GM21381 (cell line): ENCODE measurements around the gene TFAP2B.

Experiments used
- ATAC-seq: cut with Tn5 transposase; IDR thresholded peaks from one replicate; pipeline ENCODE4 v1.9.1; 2021; ENCODE audit warnings: mild to moderate bottlenecking, moderate library complexity; ENCODE audit not compliant: unreplicated experiment

The TFAP2B gene

DNA sequence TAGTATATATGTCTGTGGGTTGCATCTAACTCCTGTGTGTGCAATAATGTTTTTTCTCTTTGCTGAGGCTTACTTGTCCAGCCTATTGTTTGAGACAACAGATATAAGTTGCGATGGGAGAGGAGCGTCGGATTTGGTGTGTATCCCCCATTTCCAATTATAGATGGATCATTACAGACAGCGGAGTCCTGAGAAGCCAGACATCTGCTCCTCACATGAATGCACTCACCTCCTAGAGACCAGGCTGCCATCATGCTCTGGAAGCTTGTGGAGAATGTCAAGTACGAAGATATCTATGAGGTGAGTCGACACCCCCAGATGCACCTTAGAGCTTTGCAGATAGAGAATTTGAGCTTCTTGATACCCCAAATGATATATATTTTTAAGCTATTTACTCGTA is at the start of gene TFAP2B:
TSS of gene TFAP2B (plus strand) at position 199 of the 400 bp plus-strand sequence. CDS start at position 220, 21 bp downstream.
- ATAC-seq = no peak

DNA sequence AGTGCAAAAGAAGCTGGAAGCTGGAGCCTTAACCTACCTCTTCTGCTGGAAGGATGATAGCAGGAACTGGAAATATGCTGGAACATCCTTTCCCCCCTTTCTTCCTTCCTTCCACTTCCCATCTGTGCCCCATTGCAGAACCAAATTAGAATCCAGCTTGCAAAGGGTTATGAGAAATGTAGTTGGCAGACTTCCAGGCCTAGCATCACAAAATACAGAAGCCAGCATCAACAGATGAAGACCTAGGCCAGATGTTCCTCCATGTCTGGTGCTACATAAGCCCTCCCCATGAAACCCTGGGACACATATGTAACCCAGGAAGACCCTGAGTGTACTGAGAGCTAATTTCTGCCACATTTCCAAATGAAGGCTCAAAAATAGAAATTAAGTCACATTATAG is 40.0 kb upstream of the TFAP2B start:
- no peak for ATAC-seq

DNA sequence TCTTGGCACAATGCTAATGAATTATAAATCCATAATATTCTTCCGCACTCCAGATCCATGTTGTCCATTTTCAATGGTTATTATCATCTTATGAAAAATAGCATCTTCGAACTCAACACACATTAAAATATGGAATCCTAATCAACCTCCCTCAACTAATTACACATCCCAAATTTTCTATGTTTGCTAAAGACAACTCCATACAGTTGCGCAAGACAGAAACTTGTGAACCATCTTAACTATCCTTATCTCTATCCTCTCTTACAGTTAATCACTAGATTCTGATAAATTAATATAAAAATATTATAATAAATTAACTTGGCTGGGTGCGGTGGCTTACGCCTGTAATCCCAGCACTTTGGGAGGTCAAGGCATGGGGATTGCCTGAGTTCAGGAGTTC is 38.3 kb upstream of the TFAP2B start:
- ATAC-seq = no peak

DNA sequence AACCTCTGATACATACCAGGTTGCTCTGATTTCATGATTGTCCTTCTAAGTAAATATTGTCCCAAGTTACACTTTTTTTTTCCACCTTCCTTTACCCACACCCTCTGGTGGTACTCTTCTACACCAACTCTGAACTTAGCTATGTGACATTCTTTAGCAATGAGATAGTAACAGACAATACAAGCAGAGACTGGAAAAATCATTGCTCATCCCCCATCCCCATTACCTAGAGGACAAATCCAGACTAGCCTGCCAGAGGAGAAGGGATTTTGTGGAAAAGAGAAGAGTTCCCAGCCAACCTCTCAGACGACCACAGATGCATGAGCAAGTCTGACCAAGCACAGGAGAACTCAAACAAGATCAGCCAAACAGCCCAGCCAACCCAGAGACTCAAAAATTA is 32.8 kb upstream of the TFAP2B start:
- ATAC-seq = no peak

DNA sequence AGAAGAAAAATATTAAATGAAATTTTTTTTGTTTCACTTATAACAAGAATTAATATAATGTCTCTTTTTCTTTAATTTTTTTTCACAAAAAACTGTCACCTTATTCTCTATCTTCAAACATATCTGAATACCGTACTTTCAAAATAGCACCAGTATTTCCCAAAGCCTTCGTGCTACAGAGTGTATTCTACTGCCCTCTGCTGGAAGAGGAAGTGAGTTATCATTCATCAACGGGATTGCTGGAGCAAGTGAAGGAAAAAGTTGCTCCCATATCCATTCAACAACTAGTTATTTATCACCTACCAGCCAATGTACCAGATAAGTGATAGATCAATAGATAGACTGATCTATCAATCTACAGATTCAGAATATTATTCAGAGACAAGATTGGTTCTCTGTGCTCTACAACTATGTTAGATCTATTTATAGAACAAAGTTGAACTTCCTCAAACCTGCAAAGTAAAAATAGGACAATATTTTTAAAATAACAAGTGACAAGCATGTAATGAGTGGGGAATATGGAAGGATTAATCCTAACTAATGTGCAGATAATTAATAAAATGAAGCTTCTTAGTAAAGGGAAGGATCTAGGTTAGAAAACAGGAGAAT is 26.7 kb upstream of the TFAP2B start:
- ATAC-seq = no peak

DNA sequence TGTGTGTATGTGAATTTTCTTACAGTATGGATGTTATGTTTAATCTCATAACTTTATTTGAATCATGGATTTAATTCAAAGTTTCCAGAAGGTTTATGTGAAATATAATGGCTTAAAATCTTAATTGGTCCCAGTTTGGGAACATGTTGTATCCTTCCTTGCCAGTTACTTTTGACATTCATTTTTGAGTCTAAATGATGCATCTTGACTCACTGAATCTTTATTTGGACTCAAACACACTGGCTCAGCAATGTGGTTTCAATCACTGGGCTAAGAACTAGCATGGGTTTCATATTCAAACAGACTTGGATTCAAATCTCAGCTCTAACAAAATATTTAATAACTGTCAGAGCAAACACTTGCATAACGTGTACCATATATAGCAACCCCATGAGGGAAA is 25.9 kb upstream of the TFAP2B start:
- no peak for ATAC-seq

DNA sequence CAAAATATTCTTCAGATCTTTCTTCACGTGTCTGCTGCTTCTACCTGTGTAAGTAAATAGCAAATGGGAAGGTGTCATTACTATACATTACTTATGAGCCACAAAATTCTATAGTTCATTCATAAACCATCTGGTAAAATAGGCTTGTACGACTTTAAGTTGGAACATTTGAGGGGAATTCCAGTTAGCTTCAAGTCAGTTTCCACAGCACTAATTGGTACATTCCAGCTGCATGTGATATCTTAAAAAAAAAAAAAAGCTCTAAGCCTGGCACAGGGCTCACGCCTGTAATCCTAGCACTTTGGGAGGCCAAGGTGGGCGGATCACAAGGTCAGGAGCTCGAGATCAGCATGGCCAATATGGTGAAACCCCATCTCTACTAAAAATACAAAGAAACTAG is 23.1 kb upstream of the TFAP2B start:
- ATAC-seq = no peak

DNA sequence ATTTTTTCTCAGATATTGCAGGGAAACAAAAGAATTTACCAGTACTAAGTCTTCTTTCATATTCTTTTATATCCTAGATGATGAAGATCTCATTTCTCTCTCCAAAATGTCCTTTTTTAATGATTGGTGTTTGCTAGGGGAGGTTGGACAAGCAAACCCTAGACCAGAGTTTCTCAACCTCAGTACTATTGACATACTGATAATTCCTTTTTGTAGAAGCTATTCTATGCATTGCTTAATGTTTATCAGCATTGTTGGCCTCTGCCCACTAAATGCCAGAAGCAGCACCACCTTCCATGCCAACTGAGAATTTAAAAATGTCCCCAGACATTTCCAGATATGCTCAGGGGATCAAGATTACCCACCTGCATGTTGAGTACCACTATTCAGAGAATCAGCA is 14.4 kb upstream of the TFAP2B start:
- ATAC-seq = no peak

DNA sequence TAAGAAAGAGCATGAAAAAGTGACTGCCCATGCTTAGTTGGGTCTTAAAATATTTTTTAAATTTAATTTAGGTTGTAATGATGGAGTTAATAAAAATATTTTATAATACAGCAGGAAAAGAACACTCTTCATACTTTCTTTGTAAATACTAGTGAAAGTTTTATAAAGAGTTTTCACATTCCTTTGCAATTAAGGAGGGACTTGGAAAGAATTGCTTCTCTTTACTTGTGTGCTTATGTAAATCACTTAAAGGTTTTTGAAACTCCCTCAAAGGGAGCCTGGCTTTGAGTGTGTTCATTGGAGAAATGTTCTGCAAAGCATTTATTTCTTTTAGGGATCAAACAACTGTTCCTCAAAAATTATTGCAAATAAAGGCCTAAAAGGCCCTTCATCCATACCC is 11.6 kb upstream of the TFAP2B start:
- ATAC-seq = no peak

DNA sequence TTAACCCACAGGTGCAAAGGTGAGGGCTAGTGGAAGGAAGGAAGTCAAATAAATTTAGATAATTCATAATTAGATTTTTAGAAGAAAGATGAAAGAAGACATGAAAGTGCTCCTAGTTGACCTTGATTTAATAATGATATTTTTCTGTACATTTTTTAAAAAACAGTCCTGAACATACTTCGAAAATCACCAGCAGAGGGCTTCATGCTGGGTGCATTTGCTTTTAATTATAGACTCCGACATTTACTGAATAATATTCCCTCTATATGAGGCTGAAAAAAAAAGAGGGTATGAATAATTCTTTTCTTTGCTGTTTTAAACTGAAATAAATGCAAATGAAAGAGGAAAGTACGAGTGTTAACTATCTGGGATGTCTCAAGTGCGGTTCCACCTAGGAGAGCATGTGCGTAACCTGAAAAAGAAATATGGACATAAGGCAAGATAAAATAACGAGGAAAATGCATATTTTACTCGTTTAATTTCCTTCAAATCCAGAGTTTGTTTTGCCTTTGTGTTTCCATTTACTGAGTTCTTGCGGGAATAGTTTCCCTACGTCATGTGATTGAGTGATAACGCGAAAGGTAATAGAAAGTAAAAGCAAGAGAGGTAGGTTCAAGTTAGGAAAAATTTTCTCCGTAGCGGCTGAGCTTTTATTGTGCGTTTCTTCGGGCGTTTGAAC is 3.1 kb upstream of the TFAP2B start:
- peak; percentile 39 for ATAC-seq

DNA sequence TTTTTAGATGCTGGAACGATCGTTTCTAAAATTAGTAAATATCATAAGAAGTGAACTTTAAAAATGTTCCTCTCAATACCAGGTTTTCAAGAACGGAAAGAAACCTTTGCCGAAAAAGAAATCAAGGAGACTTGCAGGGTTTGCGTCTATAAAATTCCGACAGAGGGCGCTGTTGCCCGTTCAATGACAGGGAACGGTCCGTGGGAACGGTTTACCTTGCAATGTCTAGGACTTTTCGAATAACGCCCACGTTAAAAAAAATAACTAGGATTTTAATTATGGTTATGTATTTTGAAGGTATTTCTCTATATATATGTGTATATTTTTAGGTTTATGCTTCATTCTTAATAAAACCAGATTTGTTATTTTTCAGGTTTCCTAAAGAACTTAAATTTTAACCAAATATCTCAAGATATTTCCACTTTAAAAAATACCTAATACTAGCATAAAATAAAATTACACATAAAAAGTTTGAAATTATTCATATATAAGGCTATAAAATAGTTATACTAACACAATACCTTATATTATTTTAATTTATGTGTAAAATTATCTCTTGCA is 2.5 kb upstream of the TFAP2B start:
- peak; percentile 66 for ATAC-seq

DNA sequence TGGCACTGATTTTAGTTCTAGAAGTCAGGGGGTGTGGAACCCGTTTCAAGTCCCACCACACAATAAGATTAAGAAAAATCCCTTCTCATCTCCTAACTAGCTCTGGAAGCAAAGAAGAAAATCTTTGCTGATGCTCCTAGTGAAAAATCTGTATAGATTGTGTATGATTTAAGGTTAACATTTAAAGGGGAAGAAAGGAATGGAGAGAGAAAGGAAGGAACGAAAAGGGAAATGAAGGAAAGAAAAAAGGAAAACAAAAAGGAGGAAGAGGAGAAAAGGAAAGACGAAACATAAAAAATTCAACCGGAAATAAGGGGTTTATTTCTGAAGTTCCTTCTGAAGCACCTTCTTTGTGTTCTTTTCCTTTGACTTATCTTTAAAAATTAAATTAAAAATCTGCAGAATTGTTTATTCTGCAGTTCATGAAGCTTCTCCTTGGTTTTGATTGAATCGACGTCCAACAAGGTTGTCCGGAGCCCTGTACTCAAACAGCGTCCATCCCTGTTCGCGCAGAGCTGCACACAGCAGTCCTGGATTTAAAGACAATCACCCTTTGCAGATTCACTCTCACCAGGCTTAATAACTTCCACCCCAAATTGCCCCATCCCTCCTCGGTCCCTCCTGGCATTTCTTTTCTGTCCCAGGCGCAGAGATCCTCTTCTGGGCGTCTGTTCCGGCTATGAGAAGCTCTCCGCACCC is 1.6 kb upstream of the TFAP2B start:
- no peak for ATAC-seq

DNA sequence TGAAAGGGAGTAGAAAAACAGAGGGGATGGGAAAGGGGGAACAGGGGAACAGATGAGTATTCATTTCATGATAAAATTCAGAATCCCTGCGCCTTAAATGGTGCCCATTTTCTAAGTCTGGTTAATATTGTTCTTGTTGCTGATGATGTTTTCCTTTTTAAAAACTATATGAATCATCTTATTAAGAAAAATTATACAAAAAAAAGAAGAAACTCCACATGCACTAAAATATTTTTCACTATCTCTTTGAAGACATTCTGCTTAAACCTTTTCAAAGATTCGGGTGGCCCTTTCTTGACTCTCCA is 1.1 kb upstream of the TFAP2B start:
- no peak for ATAC-seq

DNA sequence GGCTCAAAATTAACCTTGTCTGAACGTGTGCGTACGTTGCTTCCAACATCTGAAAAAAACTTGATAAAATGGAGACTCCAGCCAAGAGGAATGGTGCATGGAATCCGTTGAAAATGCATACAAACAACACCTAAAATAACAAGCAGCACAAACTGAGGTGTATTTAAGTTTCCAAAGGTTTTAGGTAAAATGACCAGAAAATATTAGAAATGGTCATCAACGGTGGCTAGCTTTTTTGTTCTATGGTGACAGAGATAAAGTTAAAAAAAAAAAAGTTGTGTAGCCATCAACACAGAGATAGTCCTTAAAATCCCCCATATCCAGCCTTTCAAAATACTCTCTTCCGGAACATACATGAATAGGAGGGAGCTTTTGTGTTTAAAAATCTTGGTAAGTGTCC is 651 bp upstream of the TFAP2B start:
- ATAC-seq = no peak

DNA sequence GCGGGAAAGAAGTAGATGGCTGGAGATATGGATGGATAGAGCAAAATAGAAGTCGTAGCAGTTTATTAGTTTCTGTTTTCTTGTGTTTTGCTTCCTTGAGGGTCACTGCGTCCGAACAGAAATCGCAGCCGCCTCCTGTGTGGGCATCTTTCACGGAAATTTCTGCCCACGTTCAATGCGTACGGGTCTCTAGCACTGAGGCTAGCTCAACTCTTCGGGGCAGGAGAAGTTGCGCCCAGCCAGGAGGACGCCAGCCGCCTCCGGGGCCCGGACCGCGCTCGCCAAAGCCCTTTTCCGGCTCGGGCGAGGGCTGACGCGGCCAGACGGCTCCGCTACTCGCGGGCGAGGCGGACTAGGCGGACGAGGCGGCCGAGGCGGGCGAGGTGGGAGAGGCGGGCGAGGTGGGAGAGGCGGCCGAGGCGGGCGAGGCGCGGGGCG is 814 bp downstream of the TFAP2B start:
- no peak for ATAC-seq

DNA sequence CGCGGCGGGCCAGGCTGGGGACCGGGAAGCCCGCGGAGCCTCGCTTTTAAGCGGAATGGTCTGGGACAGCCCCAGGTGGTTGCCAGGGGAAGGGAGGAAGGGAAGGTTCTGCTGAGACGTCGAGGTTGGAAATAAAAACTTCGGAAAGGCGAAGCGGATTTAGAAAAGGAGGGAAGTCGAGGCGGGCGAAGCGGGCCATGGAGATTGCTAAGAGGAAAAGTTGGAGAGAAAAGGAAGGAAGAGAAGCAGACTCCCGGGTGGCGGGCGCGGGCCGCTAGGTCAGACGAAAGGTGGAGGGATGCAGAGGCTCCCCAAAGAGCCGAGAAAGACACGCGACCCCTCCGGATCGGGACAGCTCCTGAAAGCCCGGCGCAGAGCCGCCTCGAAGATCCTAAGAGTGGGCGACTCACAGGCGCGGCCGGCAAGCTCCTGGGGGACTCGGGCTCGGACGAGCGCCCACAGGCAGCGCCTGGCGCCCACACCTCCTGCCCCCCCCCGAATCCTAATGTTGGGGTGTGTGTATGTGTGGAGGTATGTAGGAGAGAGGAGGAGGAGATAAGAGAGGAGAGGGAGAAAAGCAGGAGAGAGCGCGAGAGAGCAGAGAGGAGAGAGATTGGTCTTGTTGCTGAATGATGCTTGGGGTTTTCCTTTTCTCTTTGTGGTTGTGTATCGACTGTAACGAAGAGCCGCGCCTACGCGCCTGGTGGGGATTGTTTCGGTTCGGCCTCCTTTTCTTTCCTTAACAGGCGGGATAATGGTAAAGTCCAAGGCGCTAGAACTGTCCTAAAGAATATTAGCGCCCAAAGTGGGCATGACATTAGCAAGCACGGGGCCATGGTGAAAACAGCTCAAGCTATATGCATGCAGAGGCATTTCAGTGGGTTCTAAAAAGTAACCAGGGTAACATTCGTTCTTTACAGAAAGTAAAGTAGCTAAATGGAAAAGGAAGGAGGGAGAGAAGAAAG is 1.5 kb downstream of the TFAP2B start:
- ATAC-seq = no peak

DNA sequence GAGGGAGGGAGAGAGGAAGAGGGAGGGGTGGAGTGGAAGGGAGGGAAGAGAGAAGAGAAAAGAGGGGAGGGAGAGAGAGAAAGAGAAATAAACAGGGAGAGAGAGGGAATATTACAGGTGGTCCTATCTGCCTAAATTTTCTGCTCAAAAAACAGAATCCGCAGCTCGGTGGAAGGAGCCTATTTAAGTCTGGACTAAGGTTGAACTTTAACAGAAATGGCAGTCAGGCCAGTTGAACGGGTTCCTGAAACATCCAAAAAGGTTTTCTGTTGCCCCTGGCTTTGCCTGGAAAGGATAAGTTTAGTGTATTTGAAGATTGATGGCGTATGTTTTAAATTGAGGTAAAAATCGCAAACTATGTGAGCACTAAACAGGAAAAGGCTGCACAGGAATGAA is 2.2 kb downstream of the TFAP2B start:
- ATAC-seq = no peak

DNA sequence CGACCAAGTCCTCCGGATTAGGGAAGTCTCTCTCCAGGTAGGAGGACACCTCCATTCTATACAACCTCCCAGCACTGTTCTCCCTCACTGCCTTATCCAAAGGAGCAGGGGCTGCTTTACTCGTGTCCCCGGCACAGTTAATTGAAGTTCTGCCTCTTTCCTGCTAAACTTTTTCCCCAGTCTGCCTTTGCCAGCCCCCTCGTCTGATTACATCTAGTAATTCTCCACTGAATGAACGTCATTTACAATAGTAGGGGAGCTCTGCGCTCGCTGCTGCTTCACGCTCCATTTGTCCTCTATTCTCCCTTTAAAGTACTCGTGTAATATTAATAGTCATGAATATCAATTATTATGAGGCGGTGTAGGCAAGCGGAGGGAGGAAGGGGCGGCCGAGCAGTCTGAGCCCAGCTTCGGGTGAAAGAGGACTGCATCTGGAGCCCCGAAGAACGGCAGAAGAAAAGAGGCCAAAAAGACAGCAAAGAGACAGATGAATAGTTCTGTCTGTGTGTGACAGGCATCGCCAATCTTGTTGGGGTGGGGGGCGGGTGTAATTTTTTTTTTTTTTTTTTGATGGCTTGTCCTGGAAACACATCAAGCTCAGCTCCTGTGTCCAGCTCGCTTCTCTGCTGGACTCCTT is 2.9 kb downstream of the TFAP2B start:
- ATAC-seq = no peak

DNA sequence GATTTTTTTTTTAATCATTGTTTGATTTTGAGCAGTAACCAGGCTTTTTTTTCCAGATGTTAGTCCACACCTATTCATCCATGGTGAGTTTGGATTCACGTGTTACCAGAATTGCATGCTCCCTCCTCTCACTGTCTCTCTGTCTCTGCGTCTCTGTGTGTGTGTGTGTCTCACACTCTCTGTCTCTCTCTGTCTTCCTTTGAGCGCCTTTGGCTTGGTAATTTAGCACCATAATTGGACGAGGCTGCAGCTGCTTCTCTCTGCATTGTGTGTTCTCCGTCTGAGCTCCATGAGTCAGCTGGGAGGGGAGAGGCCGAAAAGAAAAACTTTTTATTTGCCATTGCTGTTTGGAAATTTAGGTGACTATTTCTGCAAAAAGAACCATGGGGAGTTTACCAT is 3.4 kb downstream of the TFAP2B start:
- ATAC-seq = no peak

DNA sequence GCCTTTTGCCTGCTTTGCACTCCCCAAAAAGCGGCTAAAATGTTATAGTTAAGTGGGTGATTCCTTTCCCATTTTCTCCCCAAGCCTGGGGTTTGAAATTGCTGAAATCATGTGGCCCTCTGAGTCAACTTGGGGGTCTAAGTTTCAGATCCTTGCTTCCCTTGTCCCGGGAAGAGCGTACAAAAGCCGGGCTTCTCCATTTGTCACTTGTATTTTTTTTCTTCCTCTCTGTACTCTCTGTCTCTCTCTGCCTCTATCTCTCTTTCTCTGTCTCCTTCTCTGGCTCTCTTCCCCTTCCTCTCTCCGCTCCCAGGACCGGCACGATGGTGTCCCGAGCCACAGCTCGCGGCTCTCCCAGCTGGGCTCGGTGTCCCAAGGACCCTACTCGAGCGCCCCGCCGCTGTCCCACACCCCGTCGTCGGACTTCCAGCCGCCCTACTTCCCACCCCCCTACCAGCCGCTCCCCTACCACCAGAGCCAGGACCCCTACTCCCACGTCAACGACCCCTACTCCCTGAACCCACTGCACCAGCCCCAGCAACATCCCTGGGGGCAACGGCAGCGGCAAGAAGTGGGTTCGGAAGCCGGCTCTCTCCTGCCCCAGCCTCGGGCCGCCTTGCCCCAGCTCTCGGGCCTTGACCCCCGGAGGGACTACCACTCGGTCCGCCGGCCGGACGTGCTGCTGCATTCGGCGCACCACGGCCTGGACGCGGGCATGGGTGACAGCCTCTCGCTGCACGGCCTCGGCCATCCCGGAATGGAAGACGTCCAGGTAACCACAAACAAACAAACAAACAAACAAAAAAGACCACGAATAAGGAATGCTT is 4.6 kb downstream of the TFAP2B start:
- no peak for ATAC-seq
